Measurements from ENCODE around the gene POR. TPM values are rescaled to one million over a fixed set of nuclear protein-coding genes. Genes with fewer than 3 reads are reported as not detected.

The POR gene
- total and polyA plus RNA-seq, 12 donors = 37.3 to 203 (median 65.5) TPM

DNA sequence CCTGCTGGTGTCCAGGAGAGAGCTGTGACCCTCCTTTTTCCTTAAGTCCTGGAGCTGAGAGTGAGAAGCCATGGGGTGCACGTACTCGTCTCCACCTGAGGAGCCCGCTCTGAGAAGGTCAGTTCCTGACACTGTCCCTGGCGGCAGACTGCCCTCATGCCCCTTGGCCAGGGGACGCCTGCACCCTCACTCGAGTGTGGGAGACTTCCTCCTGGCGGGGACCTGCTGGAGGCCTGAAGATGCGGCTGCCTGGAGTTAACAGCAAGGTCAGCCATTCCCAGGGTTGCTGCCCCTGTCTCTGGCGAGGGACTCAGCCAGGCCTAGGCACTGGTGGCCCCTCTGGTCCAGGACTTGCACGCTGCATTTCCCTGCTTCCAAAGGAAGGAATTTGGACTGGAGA lies 53.1 kb downstream of the POR start:
- intact Hi-C loops (cut with DNase I) = loop anchor here in 2 of 10 donors (5.0 kb wide), 2 partner anchors 44 to 51 kb away; partner anchors contain the start of gene POR (in 2 of the 2)
- no peak for DNase-seq

DNA sequence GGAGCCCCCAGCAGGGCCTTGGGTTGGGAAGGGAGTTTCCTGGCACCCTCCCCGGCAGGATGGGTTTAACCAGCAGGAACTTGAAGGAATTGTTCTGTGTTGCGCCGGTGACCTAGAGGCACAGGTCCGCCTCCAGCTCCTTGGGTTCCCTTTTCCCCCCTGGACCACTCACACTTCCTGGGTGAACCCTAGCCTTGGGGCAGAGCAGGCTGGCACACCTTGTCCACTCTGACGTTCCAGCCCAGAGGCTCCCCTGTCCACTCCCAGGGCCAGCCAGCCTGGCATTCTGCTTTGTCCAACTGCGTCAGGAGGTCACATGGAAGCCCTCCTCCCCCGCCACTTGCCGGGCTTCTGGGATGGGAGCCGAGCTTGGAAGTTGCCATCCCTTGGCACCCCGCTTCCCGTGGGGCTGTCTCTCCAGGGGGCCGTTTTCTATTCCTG lies 53.6 kb downstream of the POR start:
- DNase-seq = peak in 1 of 2 donors; percentile 32

More for the DNA sequence above, 53.1 kb downstream of the POR start:
- 47 to 58% methylated on average over 10 of the region's 10 CpGs for WGBS, 2 donors
- H3K27me3 ChIP-seq = no peaks in the 10 kb centered on the region
- no peaks in the 10 kb centered on the region for H3K9me3 ChIP-seq
- peaks cover 22 to 97% (median 77%) of the 10 kb centered on the region in 9 donors for H3K4me1 ChIP-seq
- H3K36me3 ChIP-seq = peaks cover 0 to 18% (median 0%) of the 10 kb centered on the region in 9 donors
- TF ChIP-seq, protein P1, sequence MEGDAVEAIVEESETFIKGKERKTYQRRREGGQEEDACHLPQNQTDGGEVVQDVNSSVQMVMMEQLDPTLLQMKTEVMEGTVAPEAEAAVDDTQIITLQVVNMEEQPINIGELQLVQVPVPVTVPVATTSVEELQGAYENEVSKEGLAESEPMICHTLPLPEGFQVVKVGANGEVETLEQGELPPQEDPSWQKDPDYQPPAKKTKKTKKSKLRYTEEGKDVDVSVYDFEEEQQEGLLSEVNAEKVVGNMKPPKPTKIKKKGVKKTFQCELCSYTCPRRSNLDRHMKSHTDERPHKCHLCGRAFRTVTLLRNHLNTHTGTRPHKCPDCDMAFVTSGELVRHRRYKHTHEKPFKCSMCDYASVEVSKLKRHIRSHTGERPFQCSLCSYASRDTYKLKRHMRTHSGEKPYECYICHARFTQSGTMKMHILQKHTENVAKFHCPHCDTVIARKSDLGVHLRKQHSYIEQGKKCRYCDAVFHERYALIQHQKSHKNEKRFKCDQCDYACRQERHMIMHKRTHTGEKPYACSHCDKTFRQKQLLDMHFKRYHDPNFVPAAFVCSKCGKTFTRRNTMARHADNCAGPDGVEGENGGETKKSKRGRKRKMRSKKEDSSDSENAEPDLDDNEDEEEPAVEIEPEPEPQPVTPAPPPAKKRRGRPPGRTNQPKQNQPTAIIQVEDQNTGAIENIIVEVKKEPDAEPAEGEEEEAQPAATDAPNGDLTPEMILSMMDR (IDR thresholded peaks at IDR 0.05) = no peak
- ATAC-seq = no peak
- peak overlapping the region; percentile 70 to 95 (median 82) for H3K27ac ChIP-seq
- peak overlapping the region in 5 of 10 donors; percentile 19 to 30 (median 26) for H3K4me3 ChIP-seq

DNA sequence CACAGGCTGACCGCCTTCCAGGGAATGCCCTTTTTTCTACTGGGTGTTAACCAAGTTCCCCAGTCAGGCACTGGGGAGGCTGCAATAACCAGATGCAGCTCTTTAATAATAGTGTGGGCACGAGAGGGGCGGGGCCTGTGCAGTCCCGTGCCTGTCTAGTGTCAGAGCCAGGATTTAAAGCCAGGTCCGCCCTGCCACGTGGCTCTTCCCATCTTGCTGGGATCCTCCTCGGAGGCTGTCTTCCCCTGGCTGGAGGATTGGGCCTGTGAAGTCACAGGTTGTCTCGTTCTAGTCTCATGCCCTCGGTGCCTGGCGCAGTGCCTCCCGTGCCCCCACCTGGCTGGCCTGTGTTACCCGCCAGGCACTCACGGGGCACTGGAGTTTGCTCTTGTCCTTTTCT lies 54.2 kb downstream of the POR start:
- Histone ChIP-seq H3K27me3 (no peaks in the 10 kb centered on the region), H3K36me3 (peaks cover 0 to 29% (median 10%) of the 10 kb centered on the region in 9 donors), H3K9me3 (no peaks in the 10 kb centered on the region), H3K4me1 (peaks cover 16 to 86% (median 69%) of the 10 kb centered on the region in 9 donors), H3K27ac (peak overlapping the region; percentile 70 to 95 (median 82)), H3K4me3 (peak overlapping the region in 2 of 10 donors; percentile 22 to 29)
- ATAC-seq (peak in 6 of 8 donors; percentile 8 to 36 (median 22)), DNase-seq (peak in 1 of 2 donors; percentile 33)
- intact Hi-C loops (cut with DNase I) = loop anchor here in 2 of 10 donors (5.0 kb wide), 2 partner anchors 43 to 52 kb away; partner anchors contain the start of gene POR (in 2 of the 2)
- WGBS, 2 donors = 58 to 61% methylated on average over 13 of the region's 13 CpGs
- TF ChIP-seq, protein P1 (IDR thresholded peaks at IDR 0.05) = no peak

More for the DNA sequence above, 53.6 kb downstream of the POR start:
- intact Hi-C loops (cut with DNase I) = loop anchor here in 2 of 10 donors (5.0 kb wide), 2 partner anchors 44 to 51 kb away; partner anchors contain the start of gene POR (in 2 of the 2)
- Histone ChIP-seq H3K4me3 (peak overlapping the region in 5 of 10 donors; percentile 10 to 30 (median 22)), H3K27ac (peak overlapping the region; percentile 70 to 95 (median 82)), H3K9me3 (no peaks in the 10 kb centered on the region), H3K36me3 (peaks cover 0 to 23% (median 5%) of the 10 kb centered on the region in 9 donors), H3K27me3 (no peaks in the 10 kb centered on the region), H3K4me1 (peaks cover 16 to 92% (median 71%) of the 10 kb centered on the region in 9 donors)
- peak in 7 of 8 donors; percentile 3 to 40 (median 14) for ATAC-seq
- TF ChIP-seq, protein P1 (IDR thresholded peaks at IDR 0.05) = no peak
- WGBS, 2 donors = 60 to 84% methylated on average over 12 of the region's 12 CpGs

DNA sequence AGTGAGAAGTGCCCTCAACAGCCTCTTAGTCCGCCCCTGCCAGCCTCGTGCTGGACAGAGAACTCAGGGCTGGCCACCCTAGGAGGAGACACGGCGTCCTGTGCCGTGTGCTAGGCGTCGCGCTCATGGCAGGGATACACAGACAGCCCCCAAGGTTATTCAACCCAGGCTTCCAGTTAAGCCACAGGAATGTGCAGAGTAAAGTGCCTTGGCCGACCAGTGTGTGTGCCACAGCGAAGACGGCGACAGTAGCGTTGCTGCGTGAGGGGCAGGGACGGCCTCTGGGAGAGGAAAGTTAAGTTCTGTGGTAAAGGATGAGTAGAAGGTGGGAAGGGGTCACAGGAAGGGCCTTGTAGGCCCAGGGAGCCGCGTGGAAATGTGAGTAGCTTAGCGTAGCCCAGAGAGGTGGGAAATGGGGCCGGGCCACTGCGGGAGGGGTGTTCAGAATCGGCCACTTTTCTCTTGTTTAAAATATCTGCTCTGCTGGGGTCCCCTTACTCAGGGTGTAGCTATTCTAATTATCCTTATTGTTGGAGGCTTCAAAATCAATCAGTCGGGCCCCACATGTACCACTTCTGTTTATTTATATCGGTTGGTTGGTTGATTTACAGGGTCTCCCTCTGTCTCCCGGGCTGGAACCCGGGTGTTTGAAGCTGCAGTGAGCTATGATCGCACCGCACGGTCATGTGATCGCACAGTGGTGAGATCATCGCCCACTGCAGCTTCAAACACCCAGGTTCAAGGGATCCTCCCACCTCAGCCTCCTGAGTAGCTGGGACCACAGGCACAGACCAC lies 54.9 kb downstream of the POR start:
- Histone ChIP-seq H3K4me1 (peaks cover 16 to 83% (median 67%) of the 10 kb centered on the region in 9 donors), H3K36me3 (peaks cover 0 to 36% (median 10%) of the 10 kb centered on the region in 9 donors), H3K27ac (peak overlapping the region in 9 of 10 donors; percentile 70 to 95 (median 82)), H3K9me3 (no peaks in the 10 kb centered on the region), H3K27me3 (no peaks in the 10 kb centered on the region), H3K4me3 (no peak overlapping the region)
- intact Hi-C loops (cut with DNase I) = loop anchor here in 2 of 10 donors (1.0 to 5.0 kb wide), 3 partner anchors 20 to 53 kb away; partner anchors contain the start of gene POR (in 2 of the 2)
- 93 to 95% methylated on average over 30 of the region's 30 CpGs for WGBS, 2 donors
- ATAC-seq (no peak), DNase-seq (peak in 1 of 2 donors; percentile 7)
- TF ChIP-seq, protein P1 (IDR thresholded peaks at IDR 0.05) = no peak
